WTC11 (cell line): ENCODE measurements around the gene MBNL1. TPM values are rescaled to one million over a fixed set of nuclear protein-coding genes. Genes with fewer than 3 reads are reported as not detected.

Experiments used
- ATAC-seq: fragments of 200-7000 bp; cut with Tn5 transposase; 2 replicates; pipeline ENCODE4 v1.10.0; 2021; ENCODE audit warnings: mild to moderate bottlenecking, moderate library complexity
- CTCF ChIA-PET: fragments of 300-600 bp; sonication (Branson Sonifier 250); formaldehyde crosslinking; loops from one replicate; lab custom pipeline; 2021; ENCODE audit warnings: antibody characterized with exemption; lab: Charles Lee
- POLR2A ChIA-PET: fragments of 350-600 bp; sonication (Branson Sonifier 250); formaldehyde crosslinking; loops from one replicate; lab custom pipeline; 2021; ENCODE audit warnings: antibody characterized with exemption; lab: Charles Lee
- DNase-seq: peaks from one replicate; pipeline ENCODE4 v3.0.0; 2021; ENCODE audit warnings: low spot score
- H3K27ac Mint-ChIP-seq: 2 replicates; pipeline ENCODE4 v1.8.0; 2021; ENCODE audit warnings: mixed read lengths
- H3K27me3 Mint-ChIP-seq: 2 replicates; pipeline ENCODE4 v1.8.0; 2021; ENCODE audit warnings: low read depth, mild to moderate bottlenecking, moderate library complexity, mixed read lengths
- H3K36me3 Mint-ChIP-seq: 2 replicates; pipeline ENCODE4 v1.8.0; 2021; ENCODE audit warnings: mixed read lengths
- H3K4me1 Mint-ChIP-seq: 2 replicates; pipeline ENCODE4 v1.8.0; 2022; ENCODE audit warnings: mixed read lengths
- H3K4me3 Mint-ChIP-seq: 2 replicates; pipeline ENCODE4 v1.8.0; 2021; ENCODE audit warnings: mild to moderate bottlenecking, moderate library complexity, mixed read lengths
- H3K9me3 Mint-ChIP-seq: 2 replicates; pipeline ENCODE4 v1.8.0; 2021; ENCODE audit warnings: mixed read lengths
- CBFB ChIP-seq: sonication (generic); formaldehyde crosslinking; IDR thresholded peaks from 2 replicates; pipeline ENCODE4 v1.8.1; 2022; ENCODE audit warnings: mild to moderate bottlenecking, low read depth, missing genetic modification reagents
- ELF4 ChIP-seq: sonication (generic); formaldehyde crosslinking; IDR thresholded peaks from 2 replicates; pipeline ENCODE4 v1.8.1; 2022; ENCODE audit warnings: low read depth, mild to moderate bottlenecking, moderate library complexity, missing genetic modification reagents
- ESRRA ChIP-seq: sonication (generic); formaldehyde crosslinking; IDR thresholded peaks from 2 replicates; pipeline ENCODE4 v1.8.1; 2022; ENCODE audit warnings: mild to moderate bottlenecking, missing genetic modification reagents, borderline replicate concordance
- FOXP1 ChIP-seq: sonication (generic); formaldehyde crosslinking; IDR thresholded peaks from 2 replicates; pipeline ENCODE4 v1.8.0; 2022; ENCODE audit warnings: missing genetic modification reagents, mild to moderate bottlenecking, moderate library complexity, borderline replicate concordance
- GRHL2 ChIP-seq: fragments of 250-450 bp; sonication (Bioruptor Pico); IDR thresholded peaks from 2 replicates; pipeline ENCODE4 v1.8.0; 2022; ENCODE audit warnings: mild to moderate bottlenecking, moderate library complexity; ENCODE audit not compliant: insufficient replicate concordance, severe bottlenecking
- IRF2 ChIP-seq: sonication (generic); formaldehyde crosslinking; IDR thresholded peaks from 2 replicates; pipeline ENCODE4 v1.8.0; 2022; ENCODE audit warnings: low read depth, missing genetic modification reagents, borderline replicate concordance
- JAZF1 ChIP-seq: fragments of 250-450 bp; sonication (Bioruptor Pico); IDR thresholded peaks from 2 replicates; pipeline ENCODE4 v1.9.0; 2021; ENCODE audit warnings: moderate library complexity, mild to moderate bottlenecking, inconsistent platforms
- MYBL2 ChIP-seq: sonication (generic); formaldehyde crosslinking; IDR thresholded peaks from 2 replicates; pipeline ENCODE4 v1.8.1; 2023; ENCODE audit warnings: mild to moderate bottlenecking, moderate library complexity, missing genetic modification reagents
- NFATC4 ChIP-seq: fragments of 250-450 bp; sonication (Bioruptor Pico); IDR thresholded peaks from 2 replicates; pipeline ENCODE4 v1.9.0; 2021; ENCODE audit warnings: mild to moderate bottlenecking
- PRRX2 ChIP-seq: fragments of 250-450 bp; sonication (Bioruptor Pico); IDR thresholded peaks from 2 replicates; pipeline ENCODE4 v1.8.0; 2021; ENCODE audit warnings: mild to moderate bottlenecking
- TCF7 ChIP-seq: sonication (generic); formaldehyde crosslinking; IDR thresholded peaks from 2 replicates; pipeline ENCODE4 v1.8.0; 2022; ENCODE audit warnings: mild to moderate bottlenecking, low read depth, missing genetic modification reagents, moderate library complexity
- ZBTB21 ChIP-seq: sonication (generic); formaldehyde crosslinking; IDR thresholded peaks from 2 replicates; pipeline ENCODE4 v1.8.1; 2023; ENCODE audit warnings: mild to moderate bottlenecking, missing genetic modification reagents, borderline replicate concordance
- ZNF219 ChIP-seq: sonication (generic); formaldehyde crosslinking; IDR thresholded peaks from 2 replicates; pipeline ENCODE4 v1.8.0; 2023; ENCODE audit warnings: missing genetic modification reagents, mild to moderate bottlenecking, borderline replicate concordance
- ZNF232 ChIP-seq: sonication (generic); formaldehyde crosslinking; IDR thresholded peaks from 2 replicates; pipeline ENCODE4 v1.8.0; 2022; ENCODE audit warnings: mild to moderate bottlenecking, missing genetic modification reagents
- ZNF423 ChIP-seq: fragments of 250-450 bp; sonication (Bioruptor Pico); IDR thresholded peaks from 2 replicates; pipeline ENCODE4 v2.1.2; 2022; ENCODE audit warnings: mild to moderate bottlenecking, moderate library complexity
- total RNA-seq: library from RNA; stranded (reverse); gene quantifications from 3 replicates; pipeline ENCODE4 v1.2.3, GENCODE V29; 2021
- TF ChIP-seq, protein P1 (sequence below): fragments of 250-450 bp; sonication (Bioruptor Pico); IDR thresholded peaks from 2 replicates; pipeline ENCODE4 v1.9.0; 2021; ENCODE audit warnings: mild to moderate bottlenecking, borderline replicate concordance
- TF ChIP-seq, protein P2 (sequence below): fragments of 200-600 bp; IDR thresholded peaks from 2 replicates; pipeline ENCODE4 v1.8.0; 2022; ENCODE audit warnings: antibody characterized with exemption
- TF ChIP-seq, protein P3 (sequence below): sonication (generic); formaldehyde crosslinking; conservative IDR thresholded peaks from 2 replicates; pipeline ENCODE4 v1.8.1; 2022; ENCODE audit warnings: mild to moderate bottlenecking, missing genetic modification reagents
- TF ChIP-seq, protein P4 (sequence below): sonication (generic); formaldehyde crosslinking; IDR thresholded peaks from 2 replicates; pipeline ENCODE4 v1.8.1; 2022; ENCODE audit warnings: mild to moderate bottlenecking, missing genetic modification reagents, moderate library complexity, borderline replicate concordance
- TF ChIP-seq, protein P5 (sequence below): fragments of 250-450 bp; sonication (Bioruptor Pico); conservative IDR thresholded peaks from 2 replicates; pipeline ENCODE4 v1.9.0; 2021; ENCODE audit warnings: mild to moderate bottlenecking

Gene MBNL1
- total RNA-seq, 1 experiment from 2014 or later = 20.4 TPM

DNA sequence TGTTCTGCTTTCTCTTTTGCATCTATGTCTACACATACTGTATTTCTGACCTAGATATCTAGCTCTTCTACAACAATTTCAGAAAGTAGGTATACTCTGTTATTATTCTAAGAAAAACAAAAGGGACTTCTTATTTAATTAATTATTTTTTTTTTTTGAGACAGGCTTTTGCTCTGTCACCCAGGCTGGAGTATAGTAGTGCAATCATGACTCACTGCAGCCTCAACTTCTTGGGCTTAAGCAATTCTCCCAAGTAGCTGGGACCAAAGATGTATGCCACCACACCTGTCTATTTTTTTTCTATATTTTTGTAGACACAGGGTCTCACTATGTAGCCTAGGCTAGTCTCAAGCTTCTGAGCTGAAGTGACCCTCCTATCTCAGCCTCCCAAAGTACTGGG, 130.6 kb downstream of the MBNL1 start:
- H3K9me3 Mint-ChIP-seq = peaks cover 6% of the 10 kb centered on the region
- CTCF ChIA-PET = interaction anchor here (1.1 kb wide), 1 partner anchor 125 kb away, joined by 3 read pairs; no protein-coding TSS in a partner anchor
- H3K36me3 Mint-ChIP-seq = peaks cover 4% of the 10 kb centered on the region; the same call in 1 of the 2 replicates
- TF ChIP-seq ELF4 (CRISPR knock-in tag) = no peak
- TF ChIP-seq GRHL2 (CRISPR knock-in tag) = no peak
- no peak for TF ChIP-seq NFATC4 (CRISPR knock-in tag)
- TF ChIP-seq ZNF219 (CRISPR knock-in tag) = no peak
- TF ChIP-seq ESRRA (CRISPR knock-in tag) = no peak
- TF ChIP-seq, protein P1, sequence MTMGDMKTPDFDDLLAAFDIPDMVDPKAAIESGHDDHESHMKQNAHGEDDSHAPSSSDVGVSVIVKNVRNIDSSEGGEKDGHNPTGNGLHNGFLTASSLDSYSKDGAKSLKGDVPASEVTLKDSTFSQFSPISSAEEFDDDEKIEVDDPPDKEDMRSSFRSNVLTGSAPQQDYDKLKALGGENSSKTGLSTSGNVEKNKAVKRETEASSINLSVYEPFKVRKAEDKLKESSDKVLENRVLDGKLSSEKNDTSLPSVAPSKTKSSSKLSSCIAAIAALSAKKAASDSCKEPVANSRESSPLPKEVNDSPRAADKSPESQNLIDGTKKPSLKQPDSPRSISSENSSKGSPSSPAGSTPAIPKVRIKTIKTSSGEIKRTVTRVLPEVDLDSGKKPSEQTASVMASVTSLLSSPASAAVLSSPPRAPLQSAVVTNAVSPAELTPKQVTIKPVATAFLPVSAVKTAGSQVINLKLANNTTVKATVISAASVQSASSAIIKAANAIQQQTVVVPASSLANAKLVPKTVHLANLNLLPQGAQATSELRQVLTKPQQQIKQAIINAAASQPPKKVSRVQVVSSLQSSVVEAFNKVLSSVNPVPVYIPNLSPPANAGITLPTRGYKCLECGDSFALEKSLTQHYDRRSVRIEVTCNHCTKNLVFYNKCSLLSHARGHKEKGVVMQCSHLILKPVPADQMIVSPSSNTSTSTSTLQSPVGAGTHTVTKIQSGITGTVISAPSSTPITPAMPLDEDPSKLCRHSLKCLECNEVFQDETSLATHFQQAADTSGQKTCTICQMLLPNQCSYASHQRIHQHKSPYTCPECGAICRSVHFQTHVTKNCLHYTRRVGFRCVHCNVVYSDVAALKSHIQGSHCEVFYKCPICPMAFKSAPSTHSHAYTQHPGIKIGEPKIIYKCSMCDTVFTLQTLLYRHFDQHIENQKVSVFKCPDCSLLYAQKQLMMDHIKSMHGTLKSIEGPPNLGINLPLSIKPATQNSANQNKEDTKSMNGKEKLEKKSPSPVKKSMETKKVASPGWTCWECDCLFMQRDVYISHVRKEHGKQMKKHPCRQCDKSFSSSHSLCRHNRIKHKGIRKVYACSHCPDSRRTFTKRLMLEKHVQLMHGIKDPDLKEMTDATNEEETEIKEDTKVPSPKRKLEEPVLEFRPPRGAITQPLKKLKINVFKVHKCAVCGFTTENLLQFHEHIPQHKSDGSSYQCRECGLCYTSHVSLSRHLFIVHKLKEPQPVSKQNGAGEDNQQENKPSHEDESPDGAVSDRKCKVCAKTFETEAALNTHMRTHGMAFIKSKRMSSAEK = no peak
- TF ChIP-seq, protein P2, sequence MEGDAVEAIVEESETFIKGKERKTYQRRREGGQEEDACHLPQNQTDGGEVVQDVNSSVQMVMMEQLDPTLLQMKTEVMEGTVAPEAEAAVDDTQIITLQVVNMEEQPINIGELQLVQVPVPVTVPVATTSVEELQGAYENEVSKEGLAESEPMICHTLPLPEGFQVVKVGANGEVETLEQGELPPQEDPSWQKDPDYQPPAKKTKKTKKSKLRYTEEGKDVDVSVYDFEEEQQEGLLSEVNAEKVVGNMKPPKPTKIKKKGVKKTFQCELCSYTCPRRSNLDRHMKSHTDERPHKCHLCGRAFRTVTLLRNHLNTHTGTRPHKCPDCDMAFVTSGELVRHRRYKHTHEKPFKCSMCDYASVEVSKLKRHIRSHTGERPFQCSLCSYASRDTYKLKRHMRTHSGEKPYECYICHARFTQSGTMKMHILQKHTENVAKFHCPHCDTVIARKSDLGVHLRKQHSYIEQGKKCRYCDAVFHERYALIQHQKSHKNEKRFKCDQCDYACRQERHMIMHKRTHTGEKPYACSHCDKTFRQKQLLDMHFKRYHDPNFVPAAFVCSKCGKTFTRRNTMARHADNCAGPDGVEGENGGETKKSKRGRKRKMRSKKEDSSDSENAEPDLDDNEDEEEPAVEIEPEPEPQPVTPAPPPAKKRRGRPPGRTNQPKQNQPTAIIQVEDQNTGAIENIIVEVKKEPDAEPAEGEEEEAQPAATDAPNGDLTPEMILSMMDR = no peak
- no peak for TF ChIP-seq MYBL2 (CRISPR knock-in tag)
- TF ChIP-seq, protein P3, sequence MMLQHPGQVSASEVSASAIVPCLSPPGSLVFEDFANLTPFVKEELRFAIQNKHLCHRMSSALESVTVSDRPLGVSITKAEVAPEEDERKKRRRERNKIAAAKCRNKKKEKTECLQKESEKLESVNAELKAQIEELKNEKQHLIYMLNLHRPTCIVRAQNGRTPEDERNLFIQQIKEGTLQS (CRISPR knock-in tag) = no peak
- H3K27me3 Mint-ChIP-seq = no peaks in the 10 kb centered on the region
- DNase-seq (no peak), ATAC-seq (no peak)
- POLR2A ChIA-PET = no interaction called here
- peaks cover 41% of the 10 kb centered on the region for H3K4me1 Mint-ChIP-seq
- no peak overlapping the region for H3K4me3 Mint-ChIP-seq
- H3K27ac Mint-ChIP-seq = no peak overlapping the region

DNA sequence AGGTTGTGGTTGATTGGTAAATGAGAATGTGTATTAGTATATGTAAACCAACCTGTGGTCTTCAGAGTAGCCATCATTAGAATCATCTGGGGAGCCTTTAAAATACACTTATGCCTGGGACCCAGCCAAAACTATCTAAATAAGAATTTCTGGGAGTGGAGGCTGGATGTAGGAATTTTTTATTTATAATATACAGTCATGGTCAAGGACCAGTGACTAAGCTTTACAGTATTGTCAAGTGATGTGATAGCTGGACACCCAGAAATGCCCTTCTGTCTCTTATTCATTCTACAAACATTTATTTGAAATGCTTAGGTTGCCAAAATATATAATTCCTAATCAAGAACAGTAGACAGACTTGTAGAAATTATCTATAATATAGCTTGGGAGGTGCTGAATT, 132.2 kb downstream of the MBNL1 start:
- Mint-ChIP-seq H3K4me1 (peaks cover 45% of the 10 kb centered on the region), H3K36me3 (peaks cover 4% of the 10 kb centered on the region; the same call in 1 of the 2 replicates)
- POLR2A ChIA-PET = interaction anchor here (0.5 kb wide), 1 partner anchor 144 kb away, joined by 3 read pairs; no protein-coding TSS in a partner anchor
- DNase-seq = no peak
- TF ChIP-seq JAZF1 (CRISPR knock-in tag) (no peak), ZNF423 (CRISPR knock-in tag) (no peak), ZNF232 (CRISPR knock-in tag) (no peak)
- TF ChIP-seq, all 79 proteins: peak for 0
- H3K27ac Mint-ChIP-seq = no peak overlapping the region
- no peak for ATAC-seq
- no peak overlapping the region for H3K4me3 Mint-ChIP-seq
- no peaks in the 10 kb centered on the region for H3K27me3 Mint-ChIP-seq
- CTCF ChIA-PET = interaction anchor here (2.0 kb wide), 1 partner anchor 43 kb away, joined by 5 read pairs; no protein-coding TSS in a partner anchor
- peaks cover 6% of the 10 kb centered on the region for H3K9me3 Mint-ChIP-seq

DNA sequence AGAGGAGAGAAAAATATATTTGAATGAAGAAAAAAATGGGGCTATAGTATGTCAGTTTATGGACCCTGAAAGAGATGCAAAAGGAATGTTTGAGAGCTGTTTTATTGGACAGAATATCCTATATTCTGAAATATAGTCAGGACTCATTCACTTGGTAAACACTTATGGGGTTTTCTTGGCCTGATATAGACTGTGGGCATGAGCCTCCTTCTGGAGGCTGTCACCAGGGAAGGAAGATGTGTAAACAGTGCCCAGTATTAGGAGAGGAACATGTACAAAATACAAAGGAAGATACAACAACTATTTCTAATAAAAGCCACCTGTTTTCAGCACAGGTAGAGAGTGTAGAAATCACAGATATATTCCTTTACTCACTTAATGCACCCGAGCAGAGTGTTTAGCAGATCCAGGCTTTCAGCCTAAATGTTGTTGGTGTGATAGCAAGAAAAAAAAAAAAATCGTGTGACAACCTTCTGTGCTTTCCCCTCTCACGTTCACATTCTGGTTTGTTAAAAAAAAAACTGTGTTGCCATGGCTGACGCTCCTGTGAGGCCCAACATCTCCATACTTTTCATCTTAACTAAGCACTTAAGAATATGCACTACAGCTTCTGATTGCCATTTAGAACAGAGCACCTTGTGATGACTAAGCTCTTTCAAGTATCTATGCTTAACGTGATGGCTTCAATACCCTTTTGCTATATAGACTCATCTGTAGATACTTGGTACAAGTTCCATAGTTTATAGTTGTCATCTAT, 134.1 kb downstream of the MBNL1 start:
- peak overlapping the region; percentile 70 for H3K27ac Mint-ChIP-seq
- no peaks in the 10 kb centered on the region for H3K36me3 Mint-ChIP-seq
- DNase-seq (no peak), ATAC-seq (no peak; the same call in 1 of the 2 replicates)
- no peak overlapping the region for H3K4me3 Mint-ChIP-seq
- ChIA-PET CTCF (no interaction called here), POLR2A (no interaction called here)
- H3K9me3 Mint-ChIP-seq = no peaks in the 10 kb centered on the region
- no peaks in the 10 kb centered on the region for H3K27me3 Mint-ChIP-seq
- H3K4me1 Mint-ChIP-seq = peaks cover 54% of the 10 kb centered on the region
- TF ChIP-seq ZNF423 (CRISPR knock-in tag) (no peak), CBFB (no peak), TCF7 (CRISPR knock-in tag) (no peak), IRF2 (no peak), ZBTB21 (no peak), ESRRA (CRISPR knock-in tag) (no peak), PRRX2 (CRISPR knock-in tag) (no peak), FOXP1 (no peak)
- TF ChIP-seq, protein P4, sequence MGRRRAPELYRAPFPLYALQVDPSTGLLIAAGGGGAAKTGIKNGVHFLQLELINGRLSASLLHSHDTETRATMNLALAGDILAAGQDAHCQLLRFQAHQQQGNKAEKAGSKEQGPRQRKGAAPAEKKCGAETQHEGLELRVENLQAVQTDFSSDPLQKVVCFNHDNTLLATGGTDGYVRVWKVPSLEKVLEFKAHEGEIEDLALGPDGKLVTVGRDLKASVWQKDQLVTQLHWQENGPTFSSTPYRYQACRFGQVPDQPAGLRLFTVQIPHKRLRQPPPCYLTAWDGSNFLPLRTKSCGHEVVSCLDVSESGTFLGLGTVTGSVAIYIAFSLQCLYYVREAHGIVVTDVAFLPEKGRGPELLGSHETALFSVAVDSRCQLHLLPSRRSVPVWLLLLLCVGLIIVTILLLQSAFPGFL (CRISPR knock-in tag) = no peak
- TF ChIP-seq, protein P3 (CRISPR knock-in tag) = no peak
- TF ChIP-seq, protein P5, sequence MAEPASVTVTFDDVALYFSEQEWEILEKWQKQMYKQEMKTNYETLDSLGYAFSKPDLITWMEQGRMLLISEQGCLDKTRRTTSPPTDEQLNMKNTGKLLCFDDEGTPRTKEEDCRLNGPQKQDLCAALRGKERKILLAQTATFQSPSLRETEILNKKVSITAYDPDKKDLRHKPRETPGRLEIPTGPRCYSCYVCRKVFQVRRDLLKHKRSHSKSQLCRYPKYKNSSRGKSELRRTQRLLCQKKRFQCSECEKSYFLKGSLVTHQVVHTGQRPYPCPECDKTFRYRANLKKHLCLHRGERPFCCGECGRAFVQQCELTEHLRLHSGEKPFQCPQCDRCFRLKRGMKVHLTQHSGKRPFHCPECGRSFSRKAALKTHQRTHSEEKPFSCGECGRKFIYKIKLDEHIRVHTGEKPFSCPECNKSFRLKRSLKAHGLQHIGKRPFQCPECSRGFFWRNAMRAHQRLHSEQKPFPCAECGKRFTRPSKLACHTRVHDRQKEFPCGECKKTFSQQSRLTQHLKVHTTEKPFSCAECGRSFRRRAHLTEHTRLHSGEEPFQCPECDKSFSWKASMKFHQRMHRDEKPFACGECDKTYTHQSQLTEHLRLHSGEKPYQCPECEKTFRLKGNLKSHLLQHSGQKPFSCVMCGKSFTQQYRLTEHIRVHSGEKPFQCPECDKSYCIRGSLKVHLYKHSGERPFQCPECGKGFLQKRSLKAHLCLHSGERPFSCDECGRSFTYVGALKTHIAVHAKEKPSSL (CRISPR knock-in tag) = no peak
